Sigmoid colon (tissue), 4 donors: ENCODE data around the gene OR52I1.

Experiments used
- CTCF ChIP-seq, 4 experiments: fragments of 450-650 bp in 3 of 4; fragments of 200-600 bp in 1 of 4; IDR thresholded peaks; one replicate each; pipeline ENCODE4 v1.5.1; 2016 to 2019; ENCODE audit warnings: antibody characterized with exemption in 4 of 4, mild to moderate bottlenecking in 3 of 4, moderate library complexity in 2 of 4
- EP300 ChIP-seq, 4 donors: sonication (generic); formaldehyde crosslinking; IDR thresholded peaks; one replicate each; pipeline ENCODE4 v1.6.1; 2017; ENCODE audit warnings: antibody characterized with exemption in 4 of 4
- POLR2A ChIP-seq, 2 donors: fragments of 450-650 bp; IDR thresholded peaks; one replicate each; pipeline ENCODE4 v1.6.1; 2016; ENCODE audit warnings: antibody characterized with exemption in 2 of 2, mild to moderate bottlenecking in 2 of 2, moderate library complexity in 2 of 2
- POLR2AphosphoS5 ChIP-seq, 4 donors: sonication (generic); formaldehyde crosslinking; IDR thresholded peaks; one replicate each; pipeline ENCODE4 v1.6.1; 2017; ENCODE audit warnings: antibody characterized with exemption in 4 of 4

GRCh38 chr11:4606231-4607015 is 12.6 kb downstream of the OR52I1 start:
- no peak for TF ChIP-seq POLR2A (IDR thresholded peaks at IDR 0.05)
- TF ChIP-seq CTCF (IDR thresholded peaks at IDR 0.05): no peak
- TF ChIP-seq POLR2AphosphoS5 (IDR thresholded peaks at IDR 0.05): no peak
- TF ChIP-seq EP300 (IDR thresholded peaks at IDR 0.05): no peak
